Uterine smooth muscle cell (primary cell): Measurements from ENCODE around the gene CMC4. TPM values are rescaled to one million over a fixed set of nuclear protein-coding genes. Genes with fewer than 3 reads are reported as not detected.

Source experiments
- total RNA-seq: library from RNA; depleted of rRNA; stranded (reverse); fragments of >200 nt; gene quantifications from 2 replicates; pipeline ENCODE4 v1.2.3, GENCODE V29; 2014

Gene CMC4, protein sequence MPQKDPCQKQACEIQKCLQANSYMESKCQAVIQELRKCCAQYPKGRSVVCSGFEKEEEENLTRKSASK
- 8.3 and 10.5 TPM in 2 replicates for total RNA-seq

DNA sequence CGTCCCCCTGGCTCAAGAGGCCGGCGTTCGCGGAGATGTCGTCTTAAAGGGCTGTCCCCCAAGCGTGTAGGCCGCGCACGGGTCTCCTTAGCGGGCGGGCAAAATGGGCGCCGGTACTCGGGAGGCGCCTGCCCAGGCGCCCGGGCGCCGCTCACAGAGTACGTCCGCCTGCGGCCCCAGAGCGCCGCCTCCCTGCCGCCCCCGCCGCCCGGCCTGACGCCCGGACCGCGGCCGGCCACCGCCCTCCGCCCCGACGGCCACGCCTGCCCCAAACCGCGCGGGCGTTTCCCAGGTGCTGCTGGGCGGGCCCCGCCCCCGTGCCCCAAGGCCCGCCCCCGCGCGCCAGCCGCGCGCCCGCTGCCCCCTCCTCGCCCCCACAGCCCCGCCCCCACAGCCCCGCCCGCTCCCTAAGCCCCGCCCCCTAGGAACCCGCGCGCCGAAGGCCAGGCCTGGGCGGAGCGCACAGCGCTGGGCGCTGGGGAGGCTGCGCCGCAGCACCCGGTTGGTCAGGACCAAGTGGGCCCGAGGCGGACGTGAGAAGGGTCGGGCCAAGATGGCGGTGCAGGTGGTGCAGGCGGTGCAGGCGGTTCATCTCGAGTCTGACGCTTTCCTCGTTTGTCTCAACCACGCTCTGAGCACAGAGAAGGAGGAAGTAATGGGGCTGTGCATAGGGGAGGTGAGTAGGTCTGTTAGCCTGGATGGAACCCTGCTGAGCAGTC is at the start of gene CMC4, which contains the start of the genes BRCC3 and MTCP1:
Gene CMC4 (minus strand): TSS at position 162 of the 719 bp plus-strand sequence. CDS start 7,113 bp downstream, outside the sequence.
Gene BRCC3 (plus strand): TSS at position 534 of the 719 bp plus-strand sequence. CDS start 20 bp downstream, at position 554.
Gene MTCP1 (minus strand): TSS at position 162 of the 719 bp plus-strand sequence. CDS start 5,126 bp downstream, outside the sequence.

DNA sequence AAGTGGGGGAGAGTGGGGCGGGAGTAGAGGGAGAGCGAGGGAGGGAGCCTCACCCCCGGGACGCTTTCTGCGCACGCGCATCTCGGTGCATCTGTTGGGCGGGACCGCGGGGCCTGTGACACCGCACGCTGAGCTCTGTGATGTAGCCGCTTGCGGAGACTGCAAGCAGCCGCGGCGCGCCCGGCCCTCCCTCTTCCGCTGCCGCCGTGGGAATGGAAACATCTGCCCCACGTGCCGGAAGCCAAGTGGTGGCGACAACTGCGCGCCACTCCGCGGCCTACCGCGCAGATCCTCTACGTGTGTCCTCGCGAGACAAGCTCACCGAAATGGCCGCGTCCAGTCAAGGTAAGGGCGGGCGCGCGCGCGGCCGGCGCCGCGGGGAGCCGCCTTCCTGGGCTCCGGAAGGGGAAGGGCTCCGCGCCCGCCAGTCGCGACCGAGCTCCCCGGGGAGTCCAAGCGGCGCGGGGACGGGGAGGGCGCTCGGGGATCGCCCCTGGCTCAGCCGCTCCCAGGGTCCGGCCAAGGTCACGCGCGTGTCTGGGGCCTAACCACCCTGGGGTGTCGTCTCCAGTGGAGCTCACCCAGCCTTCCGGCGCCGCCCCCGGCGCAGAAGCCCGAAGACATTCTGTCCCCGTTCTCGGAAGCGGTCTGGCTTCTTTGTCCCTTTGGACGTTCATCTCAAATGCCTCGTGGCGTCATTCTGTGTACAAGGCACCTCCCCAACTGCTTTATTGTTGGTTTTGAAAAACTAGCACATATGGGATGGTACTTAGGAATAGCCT is 44.0 kb downstream of the CMC4 start, which contains the start of gene FUNDC2:
Gene FUNDC2 (plus strand): TSS at position 118 of the 782 bp plus-strand sequence. CDS start 95 bp downstream, at position 213.

DNA sequence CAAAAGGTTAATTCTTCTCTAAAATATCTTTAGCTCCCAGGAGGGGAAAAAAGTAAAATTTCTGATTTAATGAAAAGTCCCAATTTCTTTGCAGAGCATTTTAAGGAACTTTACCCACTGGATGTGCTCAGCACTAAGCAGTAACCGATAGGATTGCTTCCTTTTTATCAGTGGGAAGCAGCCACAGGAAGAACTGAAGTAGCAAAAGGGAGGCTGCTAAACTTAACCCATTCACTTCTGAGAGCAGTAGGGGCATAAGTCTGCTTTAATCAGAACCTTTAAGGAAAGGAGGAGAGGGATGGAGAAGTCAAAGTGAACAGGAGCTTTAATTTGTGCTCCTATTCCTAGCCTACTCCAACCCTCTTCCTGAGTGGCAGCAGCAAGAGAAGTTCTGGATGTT is 48.4 kb downstream of the CMC4 start, which contains the start of gene F8:
Gene F8 (minus strand): TSS at position 139 of the 400 bp plus-strand sequence. CDS start 171 bp downstream, outside the sequence.

Other genes with a start within 250 kb of the CMC4 start
- not detected in 2 replicates for gene SMIM9, start 236.5 kb downstream of the CMC4 start, total RNA-seq
- gene F8A1, start 184.8 kb downstream of the CMC4 start, total RNA-seq = 2.0 and 3.6 TPM in 2 replicates
- 2.1 TPM in 2 replicates for gene F8, start 48.4 kb downstream of the CMC4 start, total RNA-seq
- 28.5 and 35.3 TPM in 2 replicates for gene FUNDC2, start 44.3 kb downstream of the CMC4 start, total RNA-seq
- gene MTCP1, start within 50 bp of the CMC4 start, total RNA-seq = 1.3 and 4.0 TPM in 2 replicates
- 14.4 and 19.6 TPM in 2 replicates for gene BRCC3, start 372 bp upstream of the CMC4 start, total RNA-seq
- 70.5 and 111 TPM in 2 replicates for gene VBP1, start 145.3 kb upstream of the CMC4 start, total RNA-seq
- gene RAB39B, start 193.4 kb upstream of the CMC4 start, total RNA-seq = 2.4 and 5.7 TPM in 2 replicates